Measurements from ENCODE around the gene CTTNBP2NL. TPM values are rescaled to one million over a fixed set of nuclear protein-coding genes. Genes with fewer than 3 reads are reported as not detected.

Gene CTTNBP2NL
- total and polyA plus RNA-seq, 4 donors = 1.7 to 4.4 (median 3.0) TPM

GRCh38 chr1:112396653-112397471, 848 bp downstream of the CTTNBP2NL start:
- Histone ChIP-seq H3K9ac (ENCODE audit: low read depth in 1 of 2, low read length in 2 of 2) (peak overlapping the region; percentile 4 to 94), H3K27ac (ENCODE audit: low read depth in 1 of 2, low read length in 2 of 2) (peak overlapping the region; percentile 57 to 83), H3K4me3 (ENCODE audit: low read depth in 1 of 3, low read length in 3 of 3) (peak overlapping the region; percentile 83 to 99 (median 89)), H3K36me3 (ENCODE audit: control insufficient read depth in 4 of 4, insufficient read depth in 3 of 4, low read depth in 1 of 4, low read length in 3 of 4) (no peaks in the 10 kb centered on the region), H3K4me1 (ENCODE audit: control insufficient read depth in 4 of 4, insufficient read depth in 4 of 4, low read length in 3 of 4) (peaks cover 0 to 20% (median 11%) of the 10 kb centered on the region in 4 donors), H3K9me3 (ENCODE audit: control insufficient read depth in 4 of 4, low read length in 3 of 4) (no peaks in the 10 kb centered on the region), H3K27me3 (ENCODE audit: control insufficient read depth in 4 of 4, insufficient read depth in 4 of 4, low read length in 3 of 4) (no peaks in the 10 kb centered on the region)
- no peak for TF ChIP-seq FOXA1 (IDR thresholded peaks at IDR 0.05)
- TF ChIP-seq NR2F2 (IDR thresholded peaks at IDR 0.05) = no peak
- no peak for TF ChIP-seq HNF4A (conservative IDR thresholded peaks at IDR 0.05)
- TF ChIP-seq TAF1 (conservative IDR thresholded peaks at IDR 0.05) = no peak
- TF ChIP-seq JUND (IDR thresholded peaks at IDR 0.05) = no peak
- no peak for TF ChIP-seq SP1 (IDR thresholded peaks at IDR 0.05)
- no peak for TF ChIP-seq FOXA2 (IDR thresholded peaks at IDR 0.05)
- no peak for TF ChIP-seq RXRA (IDR thresholded peaks at IDR 0.05)
- no peak for TF ChIP-seq ATF3 (IDR thresholded peaks at IDR 0.05)
- no peak for TF ChIP-seq GABPA (IDR thresholded peaks at IDR 0.05 in 1 of 2, conservative IDR thresholded peaks at IDR 0.05 in 1 of 2)
- TF ChIP-seq MAX (IDR thresholded peaks at IDR 0.05) = no peak
- TF ChIP-seq ZBTB33 (IDR thresholded peaks at IDR 0.05) = no peak
- TF ChIP-seq YY1 (IDR thresholded peaks at IDR 0.05) = no peak
- DNase-seq (ENCODE audit: low spot score) = no peak
- WGBS = 8% methylated on average over 11 of the region's 11 CpGs

- no peaks in the 10 kb centered on the region for H3K9me3 ChIP-seq (ENCODE audit: control insufficient read depth in 4 of 4, low read length in 3 of 4)
- H3K27ac ChIP-seq (ENCODE audit: low read depth in 1 of 2, low read length in 2 of 2) = no peak overlapping the region
- WGBS = 69% methylated on average over 4 of the region's 4 CpGs
- no peak for DNase-seq (ENCODE audit: low spot score)
- H3K36me3 ChIP-seq (ENCODE audit: control insufficient read depth in 4 of 4, insufficient read depth in 3 of 4, low read depth in 1 of 4, low read length in 3 of 4) = no peaks in the 10 kb centered on the region
- H3K4me3 ChIP-seq (ENCODE audit: low read depth in 1 of 3, low read length in 3 of 3) = no peak overlapping the region
- peak overlapping the region in 1 of 2 donors; percentile 40 for H3K9ac ChIP-seq (ENCODE audit: low read depth in 1 of 2, low read length in 2 of 2)
- no peak for TF ChIP-seq MAX (IDR thresholded peaks at IDR 0.05)
- H3K4me1 ChIP-seq (ENCODE audit: control insufficient read depth in 4 of 4, insufficient read depth in 4 of 4, low read length in 3 of 4) = peaks cover 0 to 20% (median 11%) of the 10 kb centered on the region in 4 donors
- no peaks in the 10 kb centered on the region for H3K27me3 ChIP-seq (ENCODE audit: control insufficient read depth in 4 of 4, insufficient read depth in 4 of 4, low read length in 3 of 4)
Observed at GRCh38 chr1:112397841-112398240, 1.8 kb downstream of the CTTNBP2NL start.

GRCh38 chr1:112399456-112399855, 3.4 kb downstream of the CTTNBP2NL start:
- no peak overlapping the region for H3K9ac ChIP-seq (ENCODE audit: low read depth in 1 of 2, low read length in 2 of 2)
- no peak for DNase-seq (ENCODE audit: low spot score)
- WGBS = 87% methylated on average over 4 of the region's 4 CpGs
- no peak overlapping the region for H3K4me3 ChIP-seq (ENCODE audit: low read depth in 1 of 3, low read length in 3 of 3)
- H3K36me3 ChIP-seq (ENCODE audit: control insufficient read depth in 4 of 4, insufficient read depth in 3 of 4, low read depth in 1 of 4, low read length in 3 of 4) = no peaks in the 10 kb centered on the region
- H3K9me3 ChIP-seq (ENCODE audit: control insufficient read depth in 4 of 4, low read length in 3 of 4) = no peaks in the 10 kb centered on the region
- H3K27me3 ChIP-seq (ENCODE audit: control insufficient read depth in 4 of 4, insufficient read depth in 4 of 4, low read length in 3 of 4) = no peaks in the 10 kb centered on the region
- no peak overlapping the region for H3K27ac ChIP-seq (ENCODE audit: low read depth in 1 of 2, low read length in 2 of 2)
- H3K4me1 ChIP-seq (ENCODE audit: control insufficient read depth in 4 of 4, insufficient read depth in 4 of 4, low read length in 3 of 4) = peaks cover 0 to 20% (median 11%) of the 10 kb centered on the region in 4 donors
- TF ChIP-seq YY1 (IDR thresholded peaks at IDR 0.05) (no peak), EGR1 (IDR thresholded peaks at IDR 0.05; ENCODE audit: low read depth in 2 of 2) (no peak), RXRA (IDR thresholded peaks at IDR 0.05) (no peak), FOXA2 (IDR thresholded peaks at IDR 0.05) (no peak), HNF4A (conservative IDR thresholded peaks at IDR 0.05) (no peak), CTCF (IDR thresholded peaks at IDR 0.05; ENCODE audit: low read depth, low read length, missing input control) (no peak), RAD21 (IDR thresholded peaks at IDR 0.05) (no peak), GABPA (IDR thresholded peaks at IDR 0.05 in 1 of 2, conservative IDR thresholded peaks at IDR 0.05 in 1 of 2) (no peak), ATF3 (IDR thresholded peaks at IDR 0.05) (no peak), NR2F2 (IDR thresholded peaks at IDR 0.05) (no peak), FOXA1 (IDR thresholded peaks at IDR 0.05) (no peak), JUND (IDR thresholded peaks at IDR 0.05) (no peak), MAX (IDR thresholded peaks at IDR 0.05) (no peak), TAF1 (conservative IDR thresholded peaks at IDR 0.05) (no peak), SP1 (IDR thresholded peaks at IDR 0.05) (no peak), ZBTB33 (IDR thresholded peaks at IDR 0.05) (no peak)
